Activated CD4-positive, alpha-beta T cell treated with anti-CD3 and anti-CD28 coated beads for 4 hours (primary cell): ENCODE measurements around the gene BCAM.
A peak's percentile ranks its signal among the peaks of the same experiment; 100 is the strongest.
"Not testable (repeated sequence)": the region's sequence is repeated elsewhere in the genome, so short reads cannot be mapped to it uniquely, and the experiment has no call there.

Source experiments
- DNase-seq, 2 donors: peaks; one replicate each; pipeline ENCODE4 v3.0.0-alpha.2; 2020

The BCAM gene

GRCh38 chr19:44808463-44809371, at the start of gene BCAM:
Gene BCAM (plus strand): TSS chr19:44809103. CDS start chr19:44809125, 22 bp downstream.
- no peak for DNase-seq

GRCh38 chr19:44762038-44762437, 46.9 kb upstream of the BCAM start:
- DNase-seq = no peak

- DNase-seq = no peak
These were observed 43.6 kb upstream of the BCAM start for GRCh38 chr19:44765033-44765948.

GRCh38 chr19:44765949-44766335, 43.0 kb upstream of the BCAM start:
- DNase-seq = no peak

- DNase-seq = no peak
These were observed 41.4 kb upstream of the BCAM start for GRCh38 chr19:44767295-44768180.

GRCh38 chr19:44770550-44771257, 38.2 kb upstream of the BCAM start:
- DNase-seq = peak; percentile 98 to 99

GRCh38 chr19:44772144-44772543, 36.8 kb upstream of the BCAM start:
- not testable (repeated sequence) for DNase-seq

GRCh38 chr19:44772959-44773358, 35.9 kb upstream of the BCAM start:
- DNase-seq = no peak

- DNase-seq = no peak
These were observed 33.1 kb upstream of the BCAM start for GRCh38 chr19:44775676-44776240.

GRCh38 chr19:44776402-44777096, 32.4 kb upstream of the BCAM start:
- no peak for DNase-seq

GRCh38 chr19:44777715-44778347, 31.1 kb upstream of the BCAM start, which contains the start of gene CBLC:
Gene CBLC (plus strand): TSS chr19:44777890. CDS start chr19:44777932, 42 bp downstream.
- DNase-seq = no peak

GRCh38 chr19:44779150-44779549, 29.8 kb upstream of the BCAM start:
- DNase-seq = no peak

GRCh38 chr19:44781694-44782093, 27.2 kb upstream of the BCAM start:
- not testable (repeated sequence) for DNase-seq

- no peak for DNase-seq
These were observed 26.2 kb upstream of the BCAM start for GRCh38 chr19:44782729-44783128.

- DNase-seq = no peak
These were observed 25.4 kb upstream of the BCAM start for GRCh38 chr19:44783545-44783944.

- no peak for DNase-seq
These were observed 23.6 kb upstream of the BCAM start for GRCh38 chr19:44785271-44785670.

GRCh38 chr19:44785993-44786392, 22.9 kb upstream of the BCAM start:
- DNase-seq = no peak

GRCh38 chr19:44788971-44789370, 19.9 kb upstream of the BCAM start:
- DNase-seq = no peak

GRCh38 chr19:44789943-44790483, 18.9 kb upstream of the BCAM start:
- no peak for DNase-seq

- DNase-seq = no peak
These were observed 16.6 kb upstream of the BCAM start for GRCh38 chr19:44792281-44792680.
